GM23338 (cell line): ENCODE measurements around the gene ARHGAP12. TPM values are rescaled to one million over a fixed set of nuclear protein-coding genes. Genes with fewer than 3 reads are reported as not detected.

Experiments used
- ATAC-seq: fragments of 200-7000 bp; cut with Tn5 transposase; 3 replicates; pipeline ENCODE4 v1.9.1; 2020
- DNase-seq: peaks from one replicate; pipeline ENCODE4 v3.0.0-alpha.2; 2015; ENCODE audit warnings: low spot score
- H2AFZ ChIP-seq: fragments of 200-600 bp; sonication (generic); 2 replicates; pipeline ENCODE4 v1.8.0; 2016; ENCODE audit warnings: antibody characterized with exemption, mild to moderate bottlenecking, moderate library complexity
- H3F3A ChIP-seq: fragments of 200-600 bp; sonication (generic); replicated peaks from 2 replicates; pipeline ENCODE4 v1.8.0; 2017; ENCODE audit warnings: antibody characterized with exemption, mixed run types, low read depth
- H3K27ac ChIP-seq: fragments of 200-600 bp; sonication (generic); 2 replicates; pipeline ENCODE4 v1.6.1; 2016; ENCODE audit warnings: low read depth
- H3K27me3 ChIP-seq: fragments of 200-600 bp; sonication (generic); 2 replicates; pipeline ENCODE4 v1.8.0; 2016; ENCODE audit warnings: mild to moderate bottlenecking, mixed run types, moderate library complexity; ENCODE audit not compliant: insufficient read depth
- H3K36me3 ChIP-seq: fragments of 200-600 bp; sonication (generic); 2 replicates; pipeline ENCODE4 v1.8.0; 2016; ENCODE audit warnings: mild to moderate bottlenecking; ENCODE audit not compliant: insufficient read depth
- H3K4me1 ChIP-seq: fragments of 200-600 bp; sonication (generic); 2 replicates; pipeline ENCODE4 v1.8.0; 2016; ENCODE audit warnings: mild to moderate bottlenecking, moderate library complexity; ENCODE audit not compliant: insufficient read depth
- H3K4me2 ChIP-seq: fragments of 200-600 bp; sonication (generic); 2 replicates; pipeline ENCODE4 v1.7.1; 2017; ENCODE audit warnings: mixed run types
- H3K4me3 ChIP-seq: fragments of 200-600 bp; sonication (generic); 2 replicates; pipeline ENCODE4 v1.6.1; 2016; ENCODE audit warnings: mixed run types
- H3K79me2 ChIP-seq: fragments of 200-600 bp; sonication (generic); replicated peaks from 2 replicates; pipeline ENCODE4 v1.8.0; 2017; ENCODE audit warnings: mild to moderate bottlenecking; ENCODE audit not compliant: insufficient read depth
- H3K9me2 ChIP-seq: fragments of 200-600 bp; sonication (generic); 2 replicates; pipeline ENCODE4 v1.8.0; 2017; ENCODE audit not compliant: insufficient read depth
- H4K20me1 ChIP-seq: fragments of 200-600 bp; sonication (generic); replicated peaks from 2 replicates; pipeline ENCODE4 v1.8.0; 2017; ENCODE audit warnings: mild to moderate bottlenecking; ENCODE audit not compliant: insufficient read depth
- H3K27ac Mint-ChIP-seq: 2 replicates; pipeline ENCODE4 v1.8.0; 2020; ENCODE audit warnings: inconsistent platforms, mild to moderate bottlenecking, moderate library complexity, mixed read lengths
- H3K27me3 Mint-ChIP-seq: 3 replicates; pipeline ENCODE4 v1.8.0; 2022; ENCODE audit warnings: low read depth, mild to moderate bottlenecking, moderate library complexity, mixed read lengths, inconsistent platforms; ENCODE audit not compliant: insufficient read depth, poor library complexity
- H3K36me3 Mint-ChIP-seq: 3 replicates; pipeline ENCODE4 v1.8.0; 2021; ENCODE audit warnings: low read depth, mild to moderate bottlenecking, inconsistent platforms, moderate library complexity, mixed read lengths
- H3K4me1 Mint-ChIP-seq: 3 replicates; pipeline ENCODE4 v1.8.0; 2020; ENCODE audit warnings: mild to moderate bottlenecking, inconsistent platforms, mixed read lengths
- H3K4me3 Mint-ChIP-seq: 3 replicates; pipeline ENCODE4 v1.8.0; 2021; ENCODE audit warnings: moderate library complexity, mild to moderate bottlenecking, inconsistent platforms, mixed read lengths
- H3K9me3 Mint-ChIP-seq: 3 replicates; pipeline ENCODE4 v1.8.0; 2020; ENCODE audit warnings: moderate library complexity, mild to moderate bottlenecking, inconsistent platforms, mixed read lengths
- EZH2 ChIP-seq: fragments of 200-600 bp; sonication (generic); IDR thresholded peaks from one replicate; pipeline ENCODE4 v1.8.0; 2017; ENCODE audit warnings: antibody characterized with exemption, mild to moderate bottlenecking, low read depth; ENCODE audit not compliant: unreplicated experiment
- NANOG ChIP-seq: IDR thresholded peaks from 2 replicates; pipeline ENCODE4 v1.6.1; 2016; ENCODE audit warnings: antibody characterized with exemption, borderline replicate concordance
- STAT1 ChIP-seq: IDR thresholded peaks from one replicate; pipeline ENCODE4 v1.6.1; 2016; ENCODE audit warnings: antibody characterized with exemption; ENCODE audit not compliant: unreplicated experiment
- ZNF114 ChIP-seq: fragments of 250-450 bp; sonication (Bioruptor Pico); IDR thresholded peaks from 2 replicates; pipeline ENCODE4 v1.5.0; 2020; ENCODE audit warnings: mild to moderate bottlenecking, moderate library complexity
- ZNF331 ChIP-seq: fragments of 250-450 bp; sonication (Bioruptor Pico); IDR thresholded peaks from 2 replicates; pipeline ENCODE4 v1.5.0; 2020; ENCODE audit warnings: low read depth, mild to moderate bottlenecking, moderate library complexity
- polyA plus RNA-seq: library from polyadenylated mRNA; unstranded; fragments of >200 nt; fragmentation: Nextera tagmentation; extraction: Ambion mirVana; gene quantifications from 2 replicates; pipeline ENCODE4 v1.2.1, GENCODE V29; 2016
- total RNA-seq: library from RNA; depleted of rRNA; stranded (reverse); fragments of >200 nt; shearing (Covaris generic); gene quantifications from 2 replicates; pipeline ENCODE4 v1.2.3, GENCODE V29; 2014

The ARHGAP12 gene
- total and polyA plus RNA-seq, 2 experiments from 2014 or later = 27.5 to 50.7 TPM

GRCh38 chr10:31804352-31804810 is 124.2 kb downstream of the ARHGAP12 start:
- H3K27ac ChIP-seq = no peak overlapping the region
- TF ChIP-seq STAT1 (no peak), ZNF114 (CRISPR knock-in tag) (no peak)
- peaks cover 4% of the 10 kb centered on the region; the same call in 1 of the 3 replicates for H3K4me1 Mint-ChIP-seq

GRCh38 chr10:31803606-31804351 is 124.9 kb downstream of the ARHGAP12 start:
- Mint-ChIP-seq H3K27ac (no peak overlapping the region), H3K4me1 (peaks cover 4% of the 10 kb centered on the region; the same call in 1 of the 3 replicates), H3K9me3 (no peaks in the 10 kb centered on the region), H3K4me3 (no peak overlapping the region), H3K36me3 (peaks cover 17% of the 10 kb centered on the region; the same call in 2 of the 3 replicates), H3K27me3 (no peaks in the 10 kb centered on the region)
- no peaks in the 10 kb centered on the region for H3K27me3 ChIP-seq
- no peaks in the 10 kb centered on the region for H3F3A ChIP-seq
- H2AFZ ChIP-seq = no peak overlapping the region
- peaks cover 3% of the 10 kb centered on the region; the same call in 1 of the 2 replicates for H3K36me3 ChIP-seq
- TF ChIP-seq STAT1 = no peak
- ATAC-seq = peak; percentile 49
- H3K4me2 ChIP-seq = no peak overlapping the region
- no peaks in the 10 kb centered on the region for H3K79me2 ChIP-seq
- no peak overlapping the region for H3K27ac ChIP-seq
- H4K20me1 ChIP-seq = no peaks in the 10 kb centered on the region
- peak; percentile 27 for DNase-seq
- no peaks in the 10 kb centered on the region for H3K9me2 ChIP-seq
- no peak overlapping the region for H3K4me3 ChIP-seq
- no peaks in the 10 kb centered on the region for H3K4me1 ChIP-seq

More at GRCh38 chr10:31804352-31804810, 124.2 kb downstream of the ARHGAP12 start:
- Histone ChIP-seq H3K4me3 (no peak overlapping the region), H3K36me3 (peaks cover 3% of the 10 kb centered on the region; the same call in 1 of the 2 replicates), H3K79me2 (no peaks in the 10 kb centered on the region), H2AFZ (no peak overlapping the region), H3K27me3 (no peaks in the 10 kb centered on the region), H4K20me1 (no peaks in the 10 kb centered on the region), H3K4me1 (no peaks in the 10 kb centered on the region), H3F3A (no peaks in the 10 kb centered on the region), H3K9me2 (no peaks in the 10 kb centered on the region), H3K4me2 (no peak overlapping the region)
- Mint-ChIP-seq H3K27ac (no peak overlapping the region), H3K4me3 (no peak overlapping the region), H3K9me3 (no peaks in the 10 kb centered on the region), H3K36me3 (peaks cover 23% of the 10 kb centered on the region; the same call in 2 of the 3 replicates), H3K27me3 (no peaks in the 10 kb centered on the region)
- DNase-seq (no peak), ATAC-seq (no peak)

GRCh38 chr10:31799181-31799580 is 129.4 kb downstream of the ARHGAP12 start:
- H4K20me1 ChIP-seq = no peaks in the 10 kb centered on the region
- no peaks in the 10 kb centered on the region for H3F3A ChIP-seq
- H3K4me3 Mint-ChIP-seq = no peak overlapping the region
- no peaks in the 10 kb centered on the region for H3K27me3 Mint-ChIP-seq
- TF ChIP-seq NANOG = no peak
- no peak for TF ChIP-seq ZNF331 (CRISPR knock-in tag)
- TF ChIP-seq EZH2 = no peak
- H3K36me3 Mint-ChIP-seq = no peaks in the 10 kb centered on the region
- H3K27ac ChIP-seq = no peak overlapping the region
- H3K9me2 ChIP-seq = no peaks in the 10 kb centered on the region
- no peak for DNase-seq
- no peaks in the 10 kb centered on the region for H3K79me2 ChIP-seq
- no peak overlapping the region for H3K4me2 ChIP-seq
- H3K4me1 ChIP-seq = no peaks in the 10 kb centered on the region
- no peaks in the 10 kb centered on the region for H3K27me3 ChIP-seq
- H3K9me3 Mint-ChIP-seq = no peaks in the 10 kb centered on the region
- no peak overlapping the region for H3K4me3 ChIP-seq
- no peak for ATAC-seq
- H3K36me3 ChIP-seq = 0 out of 2 replicates have a peak, but pooled peaks cover 3% of the 10 kb centered on the region
- H3K27ac Mint-ChIP-seq = no peak overlapping the region
- peaks cover 4% of the 10 kb centered on the region; the same call in 1 of the 3 replicates for H3K4me1 Mint-ChIP-seq
- H2AFZ ChIP-seq = no peak overlapping the region
